AG04449 (cell line): ENCODE results near the gene PSMA2.

Experiments used
- CTCF ChIA-PET: fragments of 350-600 bp; formaldehyde crosslinking; extraction: SDS; loops from one replicate; lab custom pipeline; 2021; ENCODE audit warnings: antibody characterized with exemption; lab: Yijun Ruan, JAX
- POLR2A ChIA-PET: fragments of 400-600, 350-600 bp; formaldehyde crosslinking; extraction: SDS; loops from one replicate; lab custom pipeline; 2020; ENCODE audit warnings: antibody characterized with exemption, inconsistent platforms; lab: Yijun Ruan, JAX
- DNase-seq: peaks from one replicate; pipeline ENCODE4 v3.0.0-alpha.2; 2010; ENCODE audit warnings: low read depth, low spot score
- H3K4me3 ChIP-seq: 2 replicates; pipeline ENCODE4 v1.5.1; 2011; ENCODE audit warnings: low read depth, mild to moderate bottlenecking, control low read depth, low read length
- CTCF ChIP-seq: IDR thresholded peaks from one replicate; pipeline ENCODE4 v1.5.1; 2011; ENCODE audit warnings: mild to moderate bottlenecking, moderate library complexity, low read length, control low read depth, inconsistent platforms; ENCODE audit not compliant: insufficient read depth; ENCODE audit errors: missing control alignments

The PSMA2 gene

GRCh38 chr7:42931834-42932651 lies at the start of gene PSMA2, which contains the start of gene MRPL32:
TSS of gene PSMA2 (minus strand) at chr7:42932174. CDS start at chr7:42932158, 16 bp downstream.
TSS of gene MRPL32 (plus strand) at chr7:42932376. CDS start at chr7:42932387, 11 bp downstream.
- peak; percentile 85 for DNase-seq
- ChIA-PET CTCF (interaction anchor here (0.6 to 6.3 kb wide), 17 partner anchors 9 to 991 kb away, joined by 3 to 51 read pairs (median 4); no protein-coding TSS in a partner anchor), POLR2A (interaction anchor here (0.6 to 1.7 kb wide), 9 partner anchors 9 to 1060 kb away, joined by 3 to 10 read pairs (median 3); partner anchors contain the start of genes C7orf25 and MRPS24)
- no peak for TF ChIP-seq CTCF
- H3K4me3 ChIP-seq = peak within 1 kb of the TSS; percentile 87

GRCh38 chr7:42981601-42982000 lies 49.6 kb upstream of the PSMA2 start:
- ChIA-PET CTCF (interaction anchor here (1.9 kb wide), 1 partner anchor 40 kb away, joined by 6 read pairs; no protein-coding TSS in a partner anchor), POLR2A (no interaction called here)

GRCh38 chr7:42980514-42980913 lies 48.5 kb upstream of the PSMA2 start:
- no peak for DNase-seq
- TF ChIP-seq CTCF = no peak
- POLR2A ChIA-PET = no interaction called here
- CTCF ChIA-PET = no interaction called here
- H3K4me3 ChIP-seq = no peak overlapping the region

More at GRCh38 chr7:42981601-42982000, 49.6 kb upstream of the PSMA2 start:
- H3K4me3 ChIP-seq = no peak overlapping the region
- no peak for DNase-seq
- no peak for TF ChIP-seq CTCF

- ChIA-PET POLR2A (no interaction called here), CTCF (no interaction called here)
- H3K4me3 ChIP-seq = no peak overlapping the region
- no peak for TF ChIP-seq CTCF
- DNase-seq = no peak
Observed at GRCh38 chr7:42980084-42980483, 48.1 kb upstream of the PSMA2 start.

- no peak for TF ChIP-seq CTCF
- CTCF ChIA-PET = interaction anchor here (0.6 kb wide), 1 partner anchor 37 kb away, joined by 3 read pairs; no protein-coding TSS in a partner anchor
- POLR2A ChIA-PET = no interaction called here
Observed at GRCh38 chr7:42978496-42978895, 46.5 kb upstream of the PSMA2 start.

GRCh38 chr7:42976371-42976770 lies 44.4 kb upstream of the PSMA2 start:
- no peak for DNase-seq
- no peak overlapping the region for H3K4me3 ChIP-seq
- no peak for TF ChIP-seq CTCF
- ChIA-PET CTCF (interaction anchor here (1.1 kb wide), 1 partner anchor 11 kb away, joined by 3 read pairs; no protein-coding TSS in a partner anchor), POLR2A (no interaction called here)

More at GRCh38 chr7:42978496-42978895, 46.5 kb upstream of the PSMA2 start:
- DNase-seq = no peak
- no peak overlapping the region for H3K4me3 ChIP-seq
